Central memory CD8-positive, alpha-beta T cell (primary cell): ENCODE measurements around the gene PDGFA.

ENCODE experiments used
- ATAC-seq: fragments of 150-1000 bp; cut with Tn5 transposase; replicated peaks from 2 replicates; pipeline ENCODE4 v1.10.0; 2022; ENCODE audit warnings: mild to moderate bottlenecking, moderate FRiP score, moderate number of reproducible peaks; ENCODE audit not compliant: poor library complexity, severe bottlenecking; ENCODE audit errors: extremely low read depth
- DNase-seq, 2 donors: peaks; one replicate each; pipeline ENCODE4 v3.0.0; 2021; ENCODE audit warnings: low spot score in 2 of 2
- H3K27ac Mint-ChIP-seq: one replicate; pipeline ENCODE4 v1.8.0; 2022; ENCODE audit warnings: low read depth, mild to moderate bottlenecking, moderate library complexity, mixed read lengths
- H3K27me3 Mint-ChIP-seq: one replicate; pipeline ENCODE4 v1.8.0; 2022; ENCODE audit warnings: mixed read lengths
- H3K36me3 Mint-ChIP-seq: one replicate; pipeline ENCODE4 v1.8.0; 2022; ENCODE audit warnings: mild to moderate bottlenecking, moderate library complexity, mixed read lengths; ENCODE audit not compliant: insufficient read depth
- H3K4me1 Mint-ChIP-seq: one replicate; pipeline ENCODE4 v1.8.0; 2022; ENCODE audit warnings: mixed read lengths
- H3K4me3 Mint-ChIP-seq: one replicate; pipeline ENCODE4 v1.8.0; 2022; ENCODE audit warnings: mild to moderate bottlenecking, moderate library complexity, mixed read lengths
- H3K9me3 Mint-ChIP-seq: one replicate; pipeline ENCODE4 v1.8.0; 2022; ENCODE audit warnings: mixed read lengths

Gene PDGFA

GRCh38 chr7:486216-486743 lies 33.4 kb downstream of the PDGFA start:
- ATAC-seq: no peak

GRCh38 chr7:485188-486081 lies 34.2 kb downstream of the PDGFA start:
- no peak for DNase-seq
- H3K9me3 Mint-ChIP-seq: peaks cover 12% of the 10 kb centered on the region
- H3K4me3 Mint-ChIP-seq: no peak overlapping the region
- peaks cover 19% of the 10 kb centered on the region for H3K27me3 Mint-ChIP-seq
- no peaks in the 10 kb centered on the region for H3K4me1 Mint-ChIP-seq
- H3K36me3 Mint-ChIP-seq: no peaks in the 10 kb centered on the region
- no peak overlapping the region for H3K27ac Mint-ChIP-seq
- no peak for ATAC-seq

More at GRCh38 chr7:486216-486743, 33.4 kb downstream of the PDGFA start:
- no peak for DNase-seq
- no peaks in the 10 kb centered on the region for H3K4me1 Mint-ChIP-seq
- no peaks in the 10 kb centered on the region for H3K36me3 Mint-ChIP-seq
- H3K4me3 Mint-ChIP-seq: no peak overlapping the region
- H3K27ac Mint-ChIP-seq: no peak overlapping the region
- H3K9me3 Mint-ChIP-seq: peaks cover 12% of the 10 kb centered on the region
- peaks cover 19% of the 10 kb centered on the region for H3K27me3 Mint-ChIP-seq

- Mint-ChIP-seq H3K4me1 (no peaks in the 10 kb centered on the region), H3K36me3 (no peaks in the 10 kb centered on the region), H3K27me3 (peaks cover 19% of the 10 kb centered on the region), H3K9me3 (peaks cover 12% of the 10 kb centered on the region), H3K4me3 (no peak overlapping the region), H3K27ac (no peak overlapping the region)
- DNase-seq (no peak), ATAC-seq (no peak)
These were observed 35.1 kb downstream of the PDGFA start for GRCh38 chr7:484356-485101.

GRCh38 chr7:483656-484355 lies 35.8 kb downstream of the PDGFA start:
- no peak for DNase-seq
- H3K36me3 Mint-ChIP-seq: no peaks in the 10 kb centered on the region
- H3K27ac Mint-ChIP-seq: no peak overlapping the region
- ATAC-seq: no peak
- H3K4me1 Mint-ChIP-seq: no peaks in the 10 kb centered on the region
- peaks cover 12% of the 10 kb centered on the region for H3K9me3 Mint-ChIP-seq
- no peak overlapping the region for H3K4me3 Mint-ChIP-seq
- peaks cover 18% of the 10 kb centered on the region for H3K27me3 Mint-ChIP-seq

- ATAC-seq: no peak
- peaks cover 7% of the 10 kb centered on the region for H3K27me3 Mint-ChIP-seq
- H3K27ac Mint-ChIP-seq: no peak overlapping the region
- no peaks in the 10 kb centered on the region for H3K4me1 Mint-ChIP-seq
- no peaks in the 10 kb centered on the region for H3K36me3 Mint-ChIP-seq
- peaks cover 12% of the 10 kb centered on the region for H3K9me3 Mint-ChIP-seq
- no peak overlapping the region for H3K4me3 Mint-ChIP-seq
- no peak for DNase-seq
These were observed 37.0 kb downstream of the PDGFA start for GRCh38 chr7:482521-483083.

GRCh38 chr7:481219-481930 lies 38.3 kb downstream of the PDGFA start:
- DNase-seq (no peak), ATAC-seq (no peak)
- Mint-ChIP-seq H3K36me3 (no peaks in the 10 kb centered on the region), H3K27ac (no peak overlapping the region), H3K27me3 (peaks cover 4% of the 10 kb centered on the region), H3K4me3 (no peak overlapping the region), H3K4me1 (no peaks in the 10 kb centered on the region), H3K9me3 (peaks cover 12% of the 10 kb centered on the region)

- ATAC-seq: no peak
- no peak for DNase-seq
- H3K36me3 Mint-ChIP-seq: no peaks in the 10 kb centered on the region
- H3K4me3 Mint-ChIP-seq: no peak overlapping the region
- H3K9me3 Mint-ChIP-seq: peaks cover 12% of the 10 kb centered on the region
- no peak overlapping the region for H3K27ac Mint-ChIP-seq
- H3K27me3 Mint-ChIP-seq: no peaks in the 10 kb centered on the region
- H3K4me1 Mint-ChIP-seq: no peaks in the 10 kb centered on the region
These were observed 39.0 kb downstream of the PDGFA start for GRCh38 chr7:480531-481218.

- no peak overlapping the region for H3K27ac Mint-ChIP-seq
- no peaks in the 10 kb centered on the region for H3K27me3 Mint-ChIP-seq
- H3K36me3 Mint-ChIP-seq: no peaks in the 10 kb centered on the region
- no peak for ATAC-seq
- no peaks in the 10 kb centered on the region for H3K4me1 Mint-ChIP-seq
- peaks cover 12% of the 10 kb centered on the region for H3K9me3 Mint-ChIP-seq
- no peak for DNase-seq
- no peak overlapping the region for H3K4me3 Mint-ChIP-seq
These were observed 39.6 kb downstream of the PDGFA start for GRCh38 chr7:479948-480499.

GRCh38 chr7:479115-479947 lies 40.3 kb downstream of the PDGFA start:
- Mint-ChIP-seq H3K4me1 (no peaks in the 10 kb centered on the region), H3K27me3 (no peaks in the 10 kb centered on the region), H3K27ac (no peak overlapping the region), H3K9me3 (peaks cover 12% of the 10 kb centered on the region), H3K36me3 (no peaks in the 10 kb centered on the region), H3K4me3 (no peak overlapping the region)
- DNase-seq (no peak), ATAC-seq (no peak)

- Mint-ChIP-seq H3K4me3 (no peak overlapping the region), H3K9me3 (peaks cover 7% of the 10 kb centered on the region), H3K27ac (no peak overlapping the region), H3K27me3 (no peaks in the 10 kb centered on the region), H3K4me1 (no peaks in the 10 kb centered on the region), H3K36me3 (no peaks in the 10 kb centered on the region)
- no peak for DNase-seq
- ATAC-seq: no peak
These were observed 41.9 kb downstream of the PDGFA start for GRCh38 chr7:477626-478220.
